ENCODE results near the gene EIF4EBP2. TPM values are rescaled to one million over a fixed set of nuclear protein-coding genes. Genes with fewer than 3 reads are reported as not detected.

Gene EIF4EBP2
- total RNA-seq, 1 experiment from 2014 or later = 93.2 TPM

DNA sequence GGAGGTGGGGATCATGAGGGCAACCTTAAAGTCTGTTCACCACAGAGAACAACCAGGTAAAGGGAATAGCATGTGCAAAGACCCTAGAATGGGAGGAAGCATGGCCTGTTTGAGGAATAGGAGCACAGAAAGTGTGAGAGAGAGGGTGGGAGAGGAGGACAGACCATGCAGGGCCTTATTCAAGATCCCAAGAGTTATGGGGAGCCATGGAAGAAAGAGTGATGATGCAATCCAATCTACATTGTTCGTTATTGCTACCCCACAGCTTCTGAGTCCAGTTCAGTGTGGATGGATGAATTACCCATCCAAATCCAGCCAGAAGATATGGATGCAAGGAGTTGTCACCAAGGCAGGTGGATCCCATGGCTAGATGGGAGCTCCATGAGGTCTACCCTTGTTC is 7.8 kb upstream of the EIF4EBP2 start:
- Histone ChIP-seq H3K27me3 (ENCODE audit: insufficient read depth, low read length) (no peaks in the 10 kb centered on the region), H3K4me1 (ENCODE audit: insufficient read depth, low read length) (no peaks in the 10 kb centered on the region), H4K91ac (ENCODE audit: insufficient read length, low read depth, low read length) (no peak overlapping the region), H3K23me2 (ENCODE audit: insufficient read length, low read depth, low read length, poor library complexity, severe bottlenecking) (no peaks in the 10 kb centered on the region), H3K27ac (ENCODE audit: insufficient read length, low read depth, low read length) (no peak overlapping the region), H4K20me1 (ENCODE audit: control insufficient read depth, insufficient read depth, insufficient read length) (no peaks in the 10 kb centered on the region), H2AFZ (ENCODE audit: low read length) (no peak overlapping the region), H3K23ac (ENCODE audit: insufficient read length, low read depth, low read length) (no peak overlapping the region), H4K5ac (ENCODE audit: insufficient read length, low read depth, low read length) (no peak overlapping the region), H2BK12ac (ENCODE audit: insufficient read length, low read depth, low read length) (no peak overlapping the region), H3K9me3 (ENCODE audit: control insufficient read depth, low read depth, low read length) (no peaks in the 10 kb centered on the region), H3K56ac (ENCODE audit: insufficient read length, low read depth, low read length) (no peak overlapping the region), H3K4me2 (ENCODE audit: insufficient read depth, insufficient read length, low read length) (no peak overlapping the region), H3T11ph (ENCODE audit: low read length) (no peak overlapping the region), H3K9ac (ENCODE audit: extremely low read depth, insufficient read length, low read length) (no peak overlapping the region), H3K14ac (ENCODE audit: insufficient read depth, low read length) (no peak overlapping the region), H4K8ac (replicated peaks; ENCODE audit: insufficient read length, low read depth, low read length) (no peak overlapping the region), H2BK120ac (ENCODE audit: low read depth, low read length, poor library complexity, severe bottlenecking) (no peak overlapping the region), H2BK5ac (ENCODE audit: insufficient read length, low read length) (no peak overlapping the region), H3K4ac (ENCODE audit: low read depth, low read length) (no peak overlapping the region), H2BK20ac (ENCODE audit: low read depth, low read length, poor library complexity, severe bottlenecking) (no peak overlapping the region), H2AK5ac (ENCODE audit: insufficient read length, low read length) (no peak overlapping the region), H3K79me1 (ENCODE audit: insufficient read depth, low read depth, low read length, poor library complexity, severe bottlenecking) (no peaks in the 10 kb centered on the region), H2BK15ac (ENCODE audit: low read depth, low read length) (no peak overlapping the region), H3K79me2 (ENCODE audit: insufficient read depth, low read length) (no peaks in the 10 kb centered on the region), H3K18ac (ENCODE audit: insufficient read length, low read depth, low read length) (no peak overlapping the region)
- Mint-ChIP-seq H3K36me3 (ENCODE audit: insufficient read depth in 1 of 3, low read depth in 3 of 3) (no peaks in the 10 kb centered on the region), H3K27ac (no peak overlapping the region; a peak in 1 of 7 replicates), H3K27me3 (ENCODE audit: low read depth) (peaks cover 11% of the 10 kb centered on the region), H3K9me3 (no peaks in the 10 kb centered on the region; a peak in 1 of 5 replicates), H3K4me3 (no peak overlapping the region), H3K4me1 (peaks cover 3 to 4% of the 10 kb centered on the region in 2 experiments; a peak in 1 of 4 replicates)
- TF ChIP-seq, protein P1, sequence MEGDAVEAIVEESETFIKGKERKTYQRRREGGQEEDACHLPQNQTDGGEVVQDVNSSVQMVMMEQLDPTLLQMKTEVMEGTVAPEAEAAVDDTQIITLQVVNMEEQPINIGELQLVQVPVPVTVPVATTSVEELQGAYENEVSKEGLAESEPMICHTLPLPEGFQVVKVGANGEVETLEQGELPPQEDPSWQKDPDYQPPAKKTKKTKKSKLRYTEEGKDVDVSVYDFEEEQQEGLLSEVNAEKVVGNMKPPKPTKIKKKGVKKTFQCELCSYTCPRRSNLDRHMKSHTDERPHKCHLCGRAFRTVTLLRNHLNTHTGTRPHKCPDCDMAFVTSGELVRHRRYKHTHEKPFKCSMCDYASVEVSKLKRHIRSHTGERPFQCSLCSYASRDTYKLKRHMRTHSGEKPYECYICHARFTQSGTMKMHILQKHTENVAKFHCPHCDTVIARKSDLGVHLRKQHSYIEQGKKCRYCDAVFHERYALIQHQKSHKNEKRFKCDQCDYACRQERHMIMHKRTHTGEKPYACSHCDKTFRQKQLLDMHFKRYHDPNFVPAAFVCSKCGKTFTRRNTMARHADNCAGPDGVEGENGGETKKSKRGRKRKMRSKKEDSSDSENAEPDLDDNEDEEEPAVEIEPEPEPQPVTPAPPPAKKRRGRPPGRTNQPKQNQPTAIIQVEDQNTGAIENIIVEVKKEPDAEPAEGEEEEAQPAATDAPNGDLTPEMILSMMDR (conservative IDR thresholded peaks at IDR 0.05) = no peak
- DNase-seq = no peak
- no CpG with 5 or more reads among the region's 1 CpG for WGBS (ENCODE audit: extremely low coverage, insufficient read length, low lambda C conversion rate)

Data from H9 (cell line).